ENCODE measurements around the gene CRYBB3.
"Not testable (repeated sequence)": the region's sequence is repeated elsewhere in the genome, so short reads cannot be mapped to it uniquely, and the experiment has no call there.

DNA sequence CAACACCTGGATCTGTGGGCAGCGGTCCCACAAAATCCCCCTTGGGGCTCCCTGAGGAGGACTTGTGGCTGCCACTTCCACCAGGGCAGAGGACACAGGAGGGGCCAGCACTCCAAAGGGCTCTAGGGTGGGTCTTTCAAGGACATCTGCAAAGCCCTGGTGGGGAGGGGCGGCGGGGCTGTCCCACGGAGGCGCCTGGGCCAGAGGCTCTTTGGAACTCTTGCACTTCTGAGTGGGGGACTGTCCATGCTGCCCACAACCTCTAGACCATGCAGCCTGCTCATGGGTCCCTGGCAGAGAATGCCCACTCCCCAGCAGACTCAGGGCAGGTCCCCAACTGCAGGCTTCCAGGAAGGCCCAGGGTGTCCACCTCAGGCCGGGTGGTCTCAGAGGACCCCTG is 21.3 kb upstream of the CRYBB3 start:
- TF ChIP-seq POLR2A (IDR thresholded peaks at IDR 0.05): not testable (repeated sequence)
- TF ChIP-seq, protein P1, sequence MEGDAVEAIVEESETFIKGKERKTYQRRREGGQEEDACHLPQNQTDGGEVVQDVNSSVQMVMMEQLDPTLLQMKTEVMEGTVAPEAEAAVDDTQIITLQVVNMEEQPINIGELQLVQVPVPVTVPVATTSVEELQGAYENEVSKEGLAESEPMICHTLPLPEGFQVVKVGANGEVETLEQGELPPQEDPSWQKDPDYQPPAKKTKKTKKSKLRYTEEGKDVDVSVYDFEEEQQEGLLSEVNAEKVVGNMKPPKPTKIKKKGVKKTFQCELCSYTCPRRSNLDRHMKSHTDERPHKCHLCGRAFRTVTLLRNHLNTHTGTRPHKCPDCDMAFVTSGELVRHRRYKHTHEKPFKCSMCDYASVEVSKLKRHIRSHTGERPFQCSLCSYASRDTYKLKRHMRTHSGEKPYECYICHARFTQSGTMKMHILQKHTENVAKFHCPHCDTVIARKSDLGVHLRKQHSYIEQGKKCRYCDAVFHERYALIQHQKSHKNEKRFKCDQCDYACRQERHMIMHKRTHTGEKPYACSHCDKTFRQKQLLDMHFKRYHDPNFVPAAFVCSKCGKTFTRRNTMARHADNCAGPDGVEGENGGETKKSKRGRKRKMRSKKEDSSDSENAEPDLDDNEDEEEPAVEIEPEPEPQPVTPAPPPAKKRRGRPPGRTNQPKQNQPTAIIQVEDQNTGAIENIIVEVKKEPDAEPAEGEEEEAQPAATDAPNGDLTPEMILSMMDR (IDR thresholded peaks at IDR 0.05): not testable (repeated sequence)
